A673 (cell line): Measurements from ENCODE around the gene LRRC23.
"Not testable (repeated sequence)": the region's sequence is repeated elsewhere in the genome, so short reads cannot be mapped to it uniquely, and the experiment has no call there.

Experiments used
- CTCF ChIP-seq: fragments of 300-800, 200-600 bp; sonication (generic); conservative IDR thresholded peaks from 2 replicates; pipeline ENCODE4 v1.5.1; 2017; ENCODE audit warnings: low read depth, mild to moderate bottlenecking, antibody characterized with exemption, low read length, moderate library complexity, mixed read lengths
- EZH2 ChIP-seq: fragments of 200-600 bp; sonication (generic); IDR thresholded peaks from 2 replicates; pipeline ENCODE4 v1.6.1; 2017; ENCODE audit warnings: borderline replicate concordance, low read depth, mild to moderate bottlenecking, mixed read lengths, antibody characterized with exemption, low read length; ENCODE audit not compliant: poor library complexity, severe bottlenecking

GRCh38 chr12:6889775-6890573, 14.6 kb upstream of the LRRC23 start:
- not testable (repeated sequence) for TF ChIP-seq CTCF, EZH2
